ENCODE data around the gene NRG3.
"Not testable (repeated sequence)": the region's sequence is repeated elsewhere in the genome, so short reads cannot be mapped to it uniquely, and the experiment has no call there.

Gene NRG3

GRCh38 chr10:82980321-82980720 lies 1105.3 kb downstream of the NRG3 start:
- DNase-seq (ENCODE audit: extremely low spot score, insufficient read length, low read depth) (no peak), FAIRE-seq (no peak)

- FAIRE-seq (no peak), DNase-seq (ENCODE audit: extremely low spot score, insufficient read length, low read depth) (no peak)
Measured at GRCh38 chr10:82981137-82981723, 1106.2 kb downstream of the NRG3 start.

- DNase-seq (ENCODE audit: extremely low spot score, insufficient read length, low read depth) (no peak), FAIRE-seq (no peak)
Measured at GRCh38 chr10:82982110-82982608, 1107.2 kb downstream of the NRG3 start.

DNA sequence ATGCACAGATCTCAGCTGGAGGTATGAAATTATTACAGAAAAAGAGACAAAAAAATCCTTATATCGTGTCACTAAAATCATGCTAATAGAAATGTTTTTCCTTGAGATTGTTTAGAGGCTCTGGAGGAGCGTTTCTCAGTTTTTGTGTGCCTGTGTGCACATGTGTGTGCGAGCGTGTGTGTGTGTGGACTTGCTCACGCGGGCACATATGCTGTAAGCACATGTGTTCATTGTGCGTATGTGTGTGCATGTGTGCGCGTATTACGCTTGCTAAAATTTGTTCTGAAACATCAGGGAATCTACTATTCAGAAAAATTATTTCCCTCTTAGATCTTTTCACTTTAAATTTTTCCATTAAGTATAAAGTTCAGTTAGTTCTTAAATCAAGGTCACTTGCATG lies 1111.2 kb downstream of the NRG3 start:
- FAIRE-seq, result no peak
- no peak for DNase-seq (ENCODE audit: extremely low spot score, insufficient read length, low read depth)

- FAIRE-seq; DNase-seq (ENCODE audit: extremely low spot score, insufficient read length, low read depth): not testable (repeated sequence)
Measured at GRCh38 chr10:83006479-83006878, 1131.5 kb downstream of the NRG3 start.

- FAIRE-seq, result no peak
- no peak for DNase-seq (ENCODE audit: extremely low spot score, insufficient read length, low read depth)
Measured at GRCh38 chr10:83007510-83007909, 1132.5 kb downstream of the NRG3 start.

DNA sequence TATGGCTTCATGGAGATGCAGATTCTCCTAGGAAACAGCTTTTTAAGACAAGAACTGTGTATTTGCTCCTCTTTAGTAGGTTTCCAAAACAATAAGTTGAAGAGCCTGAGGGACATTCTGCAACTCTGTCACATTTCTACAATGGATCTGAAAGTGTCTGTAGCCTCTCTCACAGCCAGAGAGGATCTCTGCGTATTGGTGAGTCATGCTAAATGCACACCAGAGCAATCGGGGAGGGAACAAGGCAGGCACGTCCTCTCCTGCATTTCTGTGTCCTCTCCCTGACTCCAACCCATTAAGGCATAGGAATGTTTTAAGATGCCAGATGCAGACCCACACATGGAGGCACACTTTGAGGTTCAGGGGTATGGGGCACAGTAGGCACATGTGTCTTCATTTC lies 1137.9 kb downstream of the NRG3 start:
- FAIRE-seq (no peak), DNase-seq (ENCODE audit: extremely low spot score, insufficient read length, low read depth) (no peak)

GRCh38 chr10:83017076-83017867 lies 1142.3 kb downstream of the NRG3 start:
- no peak for FAIRE-seq
- DNase-seq (ENCODE audit: extremely low spot score, insufficient read length, low read depth), result no peak

- DNase-seq (ENCODE audit: extremely low spot score, insufficient read length, low read depth) (no peak), FAIRE-seq (no peak)
Measured at GRCh38 chr10:83023662-83024061, 1148.7 kb downstream of the NRG3 start.

All from GM18507 (cell line).